K562 (cell line): ENCODE data around the gene TMEM266. TPM values are rescaled to one million over a fixed set of nuclear protein-coding genes. Genes with fewer than 3 reads are reported as not detected.

ENCODE experiments used
- ATAC-seq: fragments of 200-7000 bp; cut with Tn5 transposase; 3 replicates; pipeline ENCODE4 v1.9.1; 2020; ENCODE audit warnings: moderate library complexity
- BruUV-seq: library from RNA; stranded (reverse); fragments of 400-500 nt; replicated peaks from 2 replicates; lab custom pipeline; 2021; lab: Mats Ljungman, UMichigan
- CTCF ChIA-PET: fragments of 300-600 bp; formaldehyde crosslinking; extraction: SDS; loops from one replicate; lab custom pipeline; 2021; ENCODE audit warnings: low intra/inter-chr PET ratio; lab: Yijun Ruan, JAX
- POLR2A ChIA-PET: fragments of 300-600, 350-650 bp; sonication (Branson Sonifier 250); formaldehyde crosslinking; extraction: SDS; loops from one replicate; lab custom pipeline; 2021; ENCODE audit warnings: antibody characterized with exemption, inconsistent platforms; lab: Yijun Ruan, JAX
- DNase-seq, 4 experiments: peaks; one replicate each; pipeline versions ENCODE4 v3.0.0 to v3.0.0-alpha.2; 2011 to 2018; ENCODE audit warnings: low spot score in 3 of 4, mixed read lengths in 3 of 4; ENCODE audit errors: extremely low read depth in 1 of 4
- FAIRE-seq: peaks from 2 replicates; lab custom pipeline; 2011; peaks lifted over from hg19 to GRCh38; lab: Jason Lieb, UNC
- H2AFZ ChIP-seq: 2 replicates; pipeline ENCODE4 v1.6.0; 2011; ENCODE audit warnings: low read depth, low read length, control low read depth, inconsistent platforms
- H3K27ac ChIP-seq: fragments of 200-600 bp; 3 replicates; pipeline ENCODE4 v1.8.0; 2011; ENCODE audit warnings: low read depth, mild to moderate bottlenecking, control low read depth, inconsistent platforms, low read length, moderate library complexity, mixed read lengths; ENCODE audit errors: extremely low read depth
- H3K27me3 ChIP-seq, 2 experiments: fragments of 300-600 bp in 1 of 2; 2 replicates in 1 of 2; 3 replicates in 1 of 2; pipeline versions ENCODE4 v1.6.0 to v1.8.0; 2011; ENCODE audit warnings: inconsistent platforms in 2 of 2, low read length in 2 of 2, mild to moderate bottlenecking in 1 of 2, mixed read lengths in 1 of 2, moderate library complexity in 1 of 2; ENCODE audit not compliant: control insufficient read depth in 2 of 2, insufficient read depth in 2 of 2
- H3K36me3 ChIP-seq: fragments of 300-600 bp; 3 replicates; pipeline ENCODE4 v1.8.0; 2011; ENCODE audit warnings: mild to moderate bottlenecking, low read length, inconsistent platforms; ENCODE audit not compliant: control insufficient read depth, insufficient read depth
- H3K4me1 ChIP-seq, 2 experiments: fragments of 200-600 bp in 1 of 2; replicated peaks in 1 of 2; 2 replicates in 1 of 2; 3 replicates in 1 of 2; pipeline versions ENCODE4 v1.5.1 to v1.8.0; 2011; ENCODE audit warnings: inconsistent platforms in 2 of 2, low read length in 2 of 2, mild to moderate bottlenecking in 1 of 2, mixed read lengths in 1 of 2, moderate library complexity in 1 of 2; ENCODE audit not compliant: control insufficient read depth in 2 of 2, insufficient read depth in 2 of 2
- H3K4me2 ChIP-seq: 2 replicates; pipeline ENCODE4 v1.6.1; 2011; ENCODE audit warnings: low read length, control low read depth, inconsistent platforms, mixed read lengths; ENCODE audit not compliant: insufficient read depth
- H3K4me3 ChIP-seq: fragments of 200-600 bp; sonication (generic), shearing (Covaris generic); 2 replicates; pipeline ENCODE4 v1.5.1; 2016; ENCODE audit warnings: control low read depth, inconsistent platforms
- H3K79me2 ChIP-seq: fragments of 200-600 bp; 3 replicates; pipeline ENCODE4 v1.8.0; 2011; ENCODE audit warnings: low read length, inconsistent platforms; ENCODE audit not compliant: control insufficient read depth, insufficient read depth
- H3K9ac ChIP-seq, 2 experiments: 2 replicates each; pipeline versions ENCODE4 v1.6.0 to v1.6.1; 2011; ENCODE audit warnings: low read depth in 2 of 2, low read length in 2 of 2, control low read depth in 1 of 2, inconsistent platforms in 1 of 2, mild to moderate bottlenecking in 1 of 2, mixed read lengths in 1 of 2; ENCODE audit not compliant: insufficient read depth in 1 of 2
- H3K9me1 ChIP-seq: one replicate; pipeline ENCODE4 v1.6.0; 2011; ENCODE audit warnings: inconsistent platforms, mild to moderate bottlenecking, low read length, moderate library complexity; ENCODE audit not compliant: control insufficient read depth, insufficient read depth
- H3K9me3 ChIP-seq: replicated peaks from 2 replicates; pipeline ENCODE4 v1.5.1; 2011; ENCODE audit warnings: low read depth, low read length, inconsistent platforms; ENCODE audit not compliant: control insufficient read depth, insufficient read depth
- H4K20me1 ChIP-seq: replicated peaks from 2 replicates; pipeline ENCODE4 v1.6.1; 2011; ENCODE audit warnings: low read length, inconsistent platforms, mixed read lengths; ENCODE audit not compliant: control insufficient read depth, insufficient read depth
- NONO ChIP-seq, 2 experiments: fragments of 200-400 bp in 1 of 2; fragments of 450-650 bp in 1 of 2; formaldehyde crosslinking in 1 of 2; IDR thresholded peaks; 2 replicates each; pipeline ENCODE4 v1.6.1; 2017; ENCODE audit warnings: low read depth in 2 of 2, mild to moderate bottlenecking in 2 of 2, moderate library complexity in 2 of 2, low read length in 1 of 2
- PTRF ChIP-seq: fragments of 450-650 bp; IDR thresholded peaks from 2 replicates; pipeline ENCODE4 v1.6.1; 2016; ENCODE audit warnings: mild to moderate bottlenecking, missing genetic modification characterization, missing compliant biosample characterization
- ZNF134 ChIP-seq: fragments of 250-450 bp; sonication (Bioruptor Pico); conservative IDR thresholded peaks from 2 replicates; pipeline ENCODE4 v1.4.0; 2020
- in situ Hi-C: fragments of 300-500 bp; cut with MboI; formaldehyde crosslinking; loops from 4 replicates; pipeline ENCODE4 v1.15.0; 2018; ENCODE audit warnings: inconsistent platforms, mixed read lengths
- intact Hi-C: fragments of 100-400 bp; cut with micrococcal nuclease; formaldehyde crosslinking; loops from 2 replicates; pipeline ENCODE4 v1.14.2; 2022
- polyA plus RNA-seq, 8 experiments: library from polyadenylated mRNA; depleted of rRNA in 4 of 8; stranded (reverse) in 5 of 8; unstranded in 3 of 8; fragments of >200 nt; fragmentation: Nextera tagmentation in 2 of 8; fragmentation: Illumina TruSeq in 1 of 8; extraction: Ambion mirVana in 2 of 8; extraction: Trizol in 1 of 8; gene quantifications; 2 replicates each; pipeline versions ENCODE4 v1.2.1 to v1.2.3, GENCODE V29; 2011 to 2014; ENCODE audit warnings: inconsistent platforms in 1 of 8, missing spikeins in 1 of 8
- total RNA-seq, 7 experiments: library from RNA; depleted of rRNA in 6 of 7; stranded (reverse); fragments of >200 nt in 6 of 7; fragmentation: Illumina TruSeq in 2 of 7; extraction: Trizol in 2 of 7; gene quantifications; 2 replicates each; pipeline versions ENCODE4 v1.2.1 to v1.2.3, GENCODE V29; 2011 to 2021; ENCODE audit warnings: low replicate concordance in 1 of 7
- TF ChIP-seq, protein P1 (sequence below): fragments of 450-650 bp; formaldehyde crosslinking; IDR thresholded peaks from 2 replicates; pipeline ENCODE4 v1.4.0; 2020; ENCODE audit warnings: mild to moderate bottlenecking, mixed read lengths
- TF ChIP-seq, protein P2 (sequence below): fragments of 200-800 bp; sonication (Bioruptor generic); IDR thresholded peaks from 2 replicates; pipeline ENCODE4 v1.6.1; 2017; ENCODE audit warnings: missing genetic modification characterization, missing compliant biosample characterization

Gene TMEM266
- total and polyA plus RNA-seq, 9 of the 15 experiments (the other 6 are each of a cell fraction or from before 2014, with no cell fraction given) = not detected

DNA sequence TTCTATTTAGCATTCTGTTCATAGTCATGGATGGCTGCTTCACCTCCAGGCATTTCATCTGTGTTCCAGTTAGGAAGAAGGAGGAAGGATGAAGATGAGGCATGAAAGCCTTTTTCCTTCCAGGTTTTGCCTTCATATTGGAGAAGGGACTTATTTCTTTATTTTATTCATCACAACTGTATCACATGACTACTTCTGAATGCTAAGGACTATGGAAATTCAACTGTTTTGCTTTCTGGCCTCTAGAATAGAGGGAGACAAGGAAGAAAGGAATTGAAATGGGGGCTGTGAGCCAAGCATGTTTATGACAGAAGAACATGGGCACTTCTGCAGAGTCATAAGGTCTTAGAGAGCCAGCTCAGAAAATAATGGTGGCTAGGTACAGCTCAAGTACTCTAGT lies 10.4 kb downstream of the TMEM266 start:
- FAIRE-seq = no peak
- H3K4me1 ChIP-seq = no peaks in the 10 kb centered on the region
- BruUV-seq = no TSS peak
- H3K79me2 ChIP-seq = no peaks in the 10 kb centered on the region
- no peak overlapping the region for H3K27ac ChIP-seq
- POLR2A ChIA-PET = interaction anchor here (1.1 kb wide), 1 partner anchor 64 kb away, joined by 3 read pairs; no protein-coding TSS in a partner anchor
- H3K36me3 ChIP-seq = no peaks in the 10 kb centered on the region
- H3K9ac ChIP-seq = no peak overlapping the region
- no peak overlapping the region for H3K4me2 ChIP-seq
- intact Hi-C loops (no loop called here), in situ Hi-C loops (no loop called here)
- H2AFZ ChIP-seq = no peak overlapping the region
- H4K20me1 ChIP-seq = no peaks in the 10 kb centered on the region
- CTCF ChIA-PET = no interaction called here
- TF ChIP-seq ZNF134 (CRISPR knock-in tag) (no peak), NONO (IDR thresholded peaks at IDR 0.05; ENCODE audit: low read depth in 2 of 2, low read length in 1 of 2) (no peak), PTRF (tag) (no peak)
- TF ChIP-seq, protein P1, sequence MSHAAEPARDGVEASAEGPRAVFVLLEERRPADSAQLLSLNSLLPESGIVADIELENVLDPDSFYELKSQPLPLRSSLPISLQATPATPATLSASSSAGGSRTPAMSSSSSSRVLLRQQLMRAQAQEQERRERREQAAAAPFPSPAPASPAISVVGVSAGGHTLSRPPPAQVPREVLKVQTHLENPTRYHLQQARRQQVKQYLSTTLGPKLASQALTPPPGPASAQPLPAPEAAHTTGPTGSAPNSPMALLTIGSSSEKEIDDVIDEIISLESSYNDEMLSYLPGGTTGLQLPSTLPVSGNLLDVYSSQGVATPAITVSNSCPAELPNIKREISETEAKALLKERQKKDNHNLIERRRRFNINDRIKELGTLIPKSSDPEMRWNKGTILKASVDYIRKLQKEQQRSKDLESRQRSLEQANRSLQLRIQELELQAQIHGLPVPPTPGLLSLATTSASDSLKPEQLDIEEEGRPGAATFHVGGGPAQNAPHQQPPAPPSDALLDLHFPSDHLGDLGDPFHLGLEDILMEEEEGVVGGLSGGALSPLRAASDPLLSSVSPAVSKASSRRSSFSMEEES (CRISPR knock-in tag) = peak; percentile 55
- TF ChIP-seq, protein P2, sequence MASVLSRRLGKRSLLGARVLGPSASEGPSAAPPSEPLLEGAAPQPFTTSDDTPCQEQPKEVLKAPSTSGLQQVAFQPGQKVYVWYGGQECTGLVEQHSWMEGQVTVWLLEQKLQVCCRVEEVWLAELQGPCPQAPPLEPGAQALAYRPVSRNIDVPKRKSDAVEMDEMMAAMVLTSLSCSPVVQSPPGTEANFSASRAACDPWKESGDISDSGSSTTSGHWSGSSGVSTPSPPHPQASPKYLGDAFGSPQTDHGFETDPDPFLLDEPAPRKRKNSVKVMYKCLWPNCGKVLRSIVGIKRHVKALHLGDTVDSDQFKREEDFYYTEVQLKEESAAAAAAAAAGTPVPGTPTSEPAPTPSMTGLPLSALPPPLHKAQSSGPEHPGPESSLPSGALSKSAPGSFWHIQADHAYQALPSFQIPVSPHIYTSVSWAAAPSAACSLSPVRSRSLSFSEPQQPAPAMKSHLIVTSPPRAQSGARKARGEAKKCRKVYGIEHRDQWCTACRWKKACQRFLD = no peak
- DNase-seq = no peak
- no peak for ATAC-seq
- no peaks in the 10 kb centered on the region; the same call in 1 of the 2 replicates for H3K9me3 ChIP-seq
- no peak overlapping the region for H3K4me3 ChIP-seq
- H3K27me3 ChIP-seq = peaks cover 8 to 29% of the 10 kb centered on the region in 2 experiments
- no peaks in the 10 kb centered on the region for H3K9me1 ChIP-seq
